ENCODE data around the gene ZNF74.

Gene ZNF74

GRCh38 chr22:20402960-20403778 is 9.2 kb downstream of the ZNF74 start:
- ATAC-seq (ENCODE audit: insufficient read depth, low read depth) (no peak), DNase-seq (no peak)
- no peak overlapping the region for H3K9ac ChIP-seq (ENCODE audit: low read depth, low read length)
- no peaks in the 10 kb centered on the region for H3K27me3 ChIP-seq (ENCODE audit: insufficient read depth, low read length, poor library complexity)
- no peaks in the 10 kb centered on the region for H3K9me3 ChIP-seq (ENCODE audit: insufficient read depth, low read length, severe bottlenecking)
- peaks cover 79% of the 10 kb centered on the region for H3K36me3 ChIP-seq (ENCODE audit: insufficient read depth, low read length)
- H3K4me2 ChIP-seq (ENCODE audit: insufficient read depth, low read length) = no peak overlapping the region
- H3K4me3 ChIP-seq (ENCODE audit: low read depth in 1 of 2, low read length in 2 of 2) = no peak overlapping the region
- H3K79me2 ChIP-seq (ENCODE audit: insufficient read depth, low read length) = peaks cover 25% of the 10 kb centered on the region
- H2AFZ ChIP-seq (ENCODE audit: low read depth, low read length) = no peak overlapping the region
- TF ChIP-seq EZH2 (IDR thresholded peaks at IDR 0.05; ENCODE audit: borderline replicate concordance, low read depth, low read length, severe bottlenecking) (no peak), CTCF (IDR thresholded peaks at IDR 0.05; ENCODE audit: borderline replicate concordance, extremely low read depth, low read length, poor library complexity, severe bottlenecking) (no peak)
- no peak overlapping the region for H3K27ac ChIP-seq (ENCODE audit: low read length)
- H3K4me1 ChIP-seq (ENCODE audit: insufficient read depth, low read length) = no peaks in the 10 kb centered on the region
- H4K20me1 ChIP-seq (ENCODE audit: insufficient read depth, low read length) = peaks cover 31% of the 10 kb centered on the region

DNA sequence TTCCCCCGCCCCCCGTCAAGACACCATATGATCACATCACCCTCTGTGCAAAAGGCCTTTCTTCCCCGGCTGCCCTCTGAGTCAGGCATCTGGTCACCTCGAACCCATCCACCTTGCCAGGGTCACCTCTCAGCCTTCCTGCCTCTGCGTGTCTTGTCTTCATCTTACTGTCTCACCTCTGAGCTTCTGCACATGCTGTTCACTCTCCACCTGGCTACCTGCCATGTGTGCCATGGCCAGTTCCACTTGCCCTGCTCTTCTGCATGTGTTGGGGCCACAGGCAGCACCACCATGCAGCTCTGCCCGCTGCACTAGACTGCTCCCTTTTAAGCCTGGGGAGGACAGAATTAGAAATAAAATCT is 9.8 kb downstream of the ZNF74 start:
- H3K9me3 ChIP-seq (ENCODE audit: insufficient read depth, low read length, severe bottlenecking) = no peaks in the 10 kb centered on the region
- H2AFZ ChIP-seq (ENCODE audit: low read depth, low read length) = no peak overlapping the region
- no peak overlapping the region for H3K4me3 ChIP-seq (ENCODE audit: low read depth in 1 of 2, low read length in 2 of 2)
- peaks cover 79% of the 10 kb centered on the region for H3K36me3 ChIP-seq (ENCODE audit: insufficient read depth, low read length)
- no peaks in the 10 kb centered on the region for H3K4me1 ChIP-seq (ENCODE audit: insufficient read depth, low read length)
- no peaks in the 10 kb centered on the region for H3K27me3 ChIP-seq (ENCODE audit: insufficient read depth, low read length, poor library complexity)
- H3K27ac ChIP-seq (ENCODE audit: low read length) = no peak overlapping the region
- no peak for DNase-seq
- no peak overlapping the region for H3K4me2 ChIP-seq (ENCODE audit: insufficient read depth, low read length)
- H3K9ac ChIP-seq (ENCODE audit: low read depth, low read length) = no peak overlapping the region
- ATAC-seq (ENCODE audit: insufficient read depth, low read depth) = no peak
- TF ChIP-seq EZH2 (IDR thresholded peaks at IDR 0.05; ENCODE audit: borderline replicate concordance, low read depth, low read length, severe bottlenecking) = no peak
- TF ChIP-seq CTCF (IDR thresholded peaks at IDR 0.05; ENCODE audit: borderline replicate concordance, extremely low read depth, low read length, poor library complexity, severe bottlenecking) = no peak
- peaks cover 19% of the 10 kb centered on the region for H3K79me2 ChIP-seq (ENCODE audit: insufficient read depth, low read length)
- H4K20me1 ChIP-seq (ENCODE audit: insufficient read depth, low read length) = peaks cover 31% of the 10 kb centered on the region

GRCh38 chr22:20404881-20405280 is 10.9 kb downstream of the ZNF74 start:
- H3K9me3 ChIP-seq (ENCODE audit: insufficient read depth, low read length, severe bottlenecking) = no peaks in the 10 kb centered on the region
- no peak overlapping the region for H3K4me2 ChIP-seq (ENCODE audit: insufficient read depth, low read length)
- no peaks in the 10 kb centered on the region for H3K4me1 ChIP-seq (ENCODE audit: insufficient read depth, low read length)
- ATAC-seq (ENCODE audit: insufficient read depth, low read depth) (no peak), DNase-seq (no peak)
- H3K27me3 ChIP-seq (ENCODE audit: insufficient read depth, low read length, poor library complexity) = no peaks in the 10 kb centered on the region
- H3K4me3 ChIP-seq (ENCODE audit: low read depth in 1 of 2, low read length in 2 of 2) = no peak overlapping the region
- no peak for TF ChIP-seq EZH2 (IDR thresholded peaks at IDR 0.05; ENCODE audit: borderline replicate concordance, low read depth, low read length, severe bottlenecking)
- no peak for TF ChIP-seq CTCF (IDR thresholded peaks at IDR 0.05; ENCODE audit: borderline replicate concordance, extremely low read depth, low read length, poor library complexity, severe bottlenecking)
- peaks cover 13% of the 10 kb centered on the region for H3K79me2 ChIP-seq (ENCODE audit: insufficient read depth, low read length)
- H2AFZ ChIP-seq (ENCODE audit: low read depth, low read length) = no peak overlapping the region
- H3K9ac ChIP-seq (ENCODE audit: low read depth, low read length) = no peak overlapping the region
- H3K36me3 ChIP-seq (ENCODE audit: insufficient read depth, low read length) = peaks cover 77% of the 10 kb centered on the region
- peaks cover 28% of the 10 kb centered on the region for H4K20me1 ChIP-seq (ENCODE audit: insufficient read depth, low read length)
- no peak overlapping the region for H3K27ac ChIP-seq (ENCODE audit: low read length)

Measured in DND-41 (cell line).